Neural cell (in vitro differentiated cells): ENCODE data around the gene METTL3. TPM values are rescaled to one million over a fixed set of nuclear protein-coding genes. Genes with fewer than 3 reads are reported as not detected.

Source experiments
- H2AFZ ChIP-seq: fragments of 200-600, 300-800 bp; sonication (generic), shearing (Covaris generic); 2 replicates; pipeline ENCODE4 v1.6.0; 2014; ENCODE audit warnings: low read depth, mild to moderate bottlenecking, antibody characterized with exemption, low read length, moderate library complexity
- H3F3A ChIP-seq: fragments of 200-600 bp; shearing (Covaris generic); 2 replicates; pipeline ENCODE4 v1.6.1; 2016; ENCODE audit warnings: mild to moderate bottlenecking, moderate library complexity, mixed read lengths, antibody characterized with exemption, low read length; ENCODE audit not compliant: insufficient read depth, poor library complexity, severe bottlenecking
- H3K27ac ChIP-seq: fragments of 200-600, 300-800 bp; sonication (generic), shearing (Covaris generic); 2 replicates; pipeline ENCODE4 v1.5.1; 2014; ENCODE audit warnings: mild to moderate bottlenecking, low read length, moderate library complexity
- H3K27me3 ChIP-seq: fragments of 300-800, 200-600 bp; sonication (generic), shearing (Covaris generic); 2 replicates; pipeline ENCODE4 v1.6.0; 2014; ENCODE audit warnings: mild to moderate bottlenecking, low read depth, low read length, moderate library complexity; ENCODE audit not compliant: insufficient read depth
- H3K36me3 ChIP-seq: fragments of 300-800, 200-600 bp; sonication (generic), shearing (Covaris generic); 2 replicates; pipeline ENCODE4 v1.5.1; 2014; ENCODE audit warnings: mild to moderate bottlenecking, antibody characterized with exemption, low read length, moderate library complexity; ENCODE audit not compliant: insufficient read depth
- H3K4me2 ChIP-seq: fragments of 300-800, 200-600 bp; sonication (generic), shearing (Covaris generic); 2 replicates; pipeline ENCODE4 v1.6.0; 2014; ENCODE audit warnings: mild to moderate bottlenecking, low read length
- H3K4me3 ChIP-seq: fragments of 300-800, 200-600 bp; sonication (generic), shearing (Covaris generic); 2 replicates; pipeline ENCODE4 v1.5.1; 2014; ENCODE audit warnings: mild to moderate bottlenecking, low read length, moderate library complexity
- H3K79me2 ChIP-seq: fragments of 200-600 bp; shearing (Covaris generic); replicated peaks from 2 replicates; pipeline ENCODE4 v1.6.0; 2014; ENCODE audit warnings: mild to moderate bottlenecking, low read length, moderate library complexity; ENCODE audit not compliant: insufficient read depth
- H3K9ac ChIP-seq: fragments of 300-800, 200-600 bp; sonication (generic), shearing (Covaris generic); 2 replicates; pipeline ENCODE4 v1.6.1; 2016; ENCODE audit warnings: mild to moderate bottlenecking, low read length, mixed read lengths
- H3K9me2 ChIP-seq: fragments of 200-600 bp; shearing (Covaris generic); 2 replicates; pipeline ENCODE4 v1.6.1; 2016; ENCODE audit warnings: mild to moderate bottlenecking, low read length, mixed read lengths; ENCODE audit not compliant: insufficient read depth
- H3K9me3 ChIP-seq: fragments of 200-600, 300-800 bp; sonication (generic), shearing (Covaris generic); 2 replicates; pipeline ENCODE4 v1.6.1; 2016; ENCODE audit warnings: mild to moderate bottlenecking, mixed run types, low read length, moderate library complexity, mixed read lengths
- H4K20me1 ChIP-seq: fragments of 200-600 bp; shearing (Covaris generic); 2 replicates; pipeline ENCODE4 v1.6.1; 2016; ENCODE audit warnings: mild to moderate bottlenecking, mixed run types; ENCODE audit not compliant: insufficient read depth
- CTCF ChIP-seq: fragments of 450-650 bp; IDR thresholded peaks from 2 replicates; pipeline ENCODE4 v1.5.1; 2014; ENCODE audit warnings: antibody characterized with exemption, mild to moderate bottlenecking, moderate library complexity; ENCODE audit not compliant: poor library complexity, severe bottlenecking
- EP300 ChIP-seq: fragments of 450-650 bp; conservative IDR thresholded peaks from 2 replicates; pipeline ENCODE4 v1.6.1; 2014; ENCODE audit warnings: antibody characterized with exemption, mild to moderate bottlenecking, moderate library complexity; ENCODE audit not compliant: poor library complexity, severe bottlenecking
- EZH2 ChIP-seq: fragments of 200-600, 300-800 bp; shearing (Covaris generic), sonication (generic); IDR thresholded peaks from 2 replicates; pipeline ENCODE4 v1.6.1; 2014; ENCODE audit warnings: antibody characterized with exemption, low read length, borderline replicate concordance, mild to moderate bottlenecking; ENCODE audit not compliant: insufficient read depth, poor library complexity, severe bottlenecking
- MXI1 ChIP-seq: fragments of 450-650 bp; conservative IDR thresholded peaks from 2 replicates; pipeline ENCODE4 v1.6.1; 2014; ENCODE audit warnings: antibody characterized with exemption, mild to moderate bottlenecking; ENCODE audit not compliant: poor library complexity, severe bottlenecking
- POLR2AphosphoS5 ChIP-seq: IDR thresholded peaks from 2 replicates; pipeline ENCODE4 v1.6.1; 2012
- RAD21 ChIP-seq: fragments of 450-650 bp; conservative IDR thresholded peaks from 2 replicates; pipeline ENCODE4 v1.6.1; 2014; ENCODE audit warnings: antibody characterized with exemption, mild to moderate bottlenecking, moderate library complexity
- REST ChIP-seq: IDR thresholded peaks from 2 replicates; pipeline ENCODE4 v1.6.1; 2012; ENCODE audit warnings: borderline replicate concordance
- SMC3 ChIP-seq: fragments of 450-650 bp; conservative IDR thresholded peaks from 2 replicates; pipeline ENCODE4 v1.6.1; 2014; ENCODE audit warnings: antibody characterized with exemption, mild to moderate bottlenecking, moderate library complexity; ENCODE audit not compliant: poor library complexity
- TAF1 ChIP-seq: IDR thresholded peaks from 2 replicates; pipeline ENCODE4 v1.6.1; 2012; ENCODE audit warnings: low read depth
- polyA plus RNA-seq: library from polyadenylated mRNA; depleted of rRNA; stranded (reverse); fragments of >200 nt; gene quantifications from 2 replicates; pipeline ENCODE4 v1.2.3, GENCODE V29; 2014

The METTL3 gene
- polyA plus RNA-seq, 1 donor from 2014 or later = 262 TPM

- peaks cover 7% of the 10 kb centered on the region for H3F3A ChIP-seq
- H3K27me3 ChIP-seq = no peaks in the 10 kb centered on the region
- no peaks in the 10 kb centered on the region for H4K20me1 ChIP-seq
- H3K4me3 ChIP-seq = peak overlapping the region; percentile 97
- peak overlapping the region; percentile 59 for H2AFZ ChIP-seq
- peak overlapping the region; percentile 91 for H3K4me2 ChIP-seq
- TF ChIP-seq POLR2AphosphoS5 (no peak), EP300 (no peak), SMC3 (no peak), REST (no peak), TAF1 (no peak)
- H3K27ac ChIP-seq = peak overlapping the region; percentile 82
- no peaks in the 10 kb centered on the region for H3K9me3 ChIP-seq
- H3K9me2 ChIP-seq = no peaks in the 10 kb centered on the region
- H3K79me2 ChIP-seq = peaks cover 42% of the 10 kb centered on the region
- H3K36me3 ChIP-seq = no peaks in the 10 kb centered on the region
- H3K9ac ChIP-seq = peak overlapping the region; percentile 72
Measured at GRCh38 chr14:21475767-21476522, 35.2 kb downstream of the METTL3 start.

- no peak overlapping the region for H3K4me3 ChIP-seq
- no peaks in the 10 kb centered on the region for H3K9me2 ChIP-seq
- H3K9ac ChIP-seq = no peak overlapping the region
- no peaks in the 10 kb centered on the region for H3K27me3 ChIP-seq
- H3F3A ChIP-seq = no peaks in the 10 kb centered on the region
- TF ChIP-seq EZH2 (no peak), RAD21 (no peak), MXI1 (no peak), POLR2AphosphoS5 (no peak), TAF1 (no peak), SMC3 (no peak), CTCF (no peak), REST (no peak), EP300 (no peak)
- H3K4me2 ChIP-seq = no peak overlapping the region
- no peak overlapping the region for H3K27ac ChIP-seq
- H2AFZ ChIP-seq = no peak overlapping the region
- no peaks in the 10 kb centered on the region for H3K36me3 ChIP-seq
- H3K9me3 ChIP-seq = no peaks in the 10 kb centered on the region
- no peaks in the 10 kb centered on the region for H3K79me2 ChIP-seq
- no peaks in the 10 kb centered on the region for H4K20me1 ChIP-seq
Measured at GRCh38 chr14:21467616-21468015, 43.5 kb downstream of the METTL3 start.
